AG04449 (cell line): ENCODE measurements around the gene CREB5.

Source experiments
- CTCF ChIA-PET: fragments of 350-600 bp; formaldehyde crosslinking; extraction: SDS; loops from one replicate; lab custom pipeline; 2021; ENCODE audit warnings: antibody characterized with exemption; lab: Yijun Ruan, JAX
- POLR2A ChIA-PET: fragments of 400-600, 350-600 bp; formaldehyde crosslinking; extraction: SDS; loops from one replicate; lab custom pipeline; 2020; ENCODE audit warnings: antibody characterized with exemption, inconsistent platforms; lab: Yijun Ruan, JAX
- DNase-seq: peaks from one replicate; pipeline ENCODE4 v3.0.0-alpha.2; 2010; ENCODE audit warnings: low read depth, low spot score
- H3K4me3 ChIP-seq: 2 replicates; pipeline ENCODE4 v1.5.1; 2011; ENCODE audit warnings: low read depth, mild to moderate bottlenecking, control low read depth, low read length
- CTCF ChIP-seq: IDR thresholded peaks from one replicate; pipeline ENCODE4 v1.5.1; 2011; ENCODE audit warnings: mild to moderate bottlenecking, moderate library complexity, low read length, control low read depth, inconsistent platforms; ENCODE audit not compliant: insufficient read depth; ENCODE audit errors: missing control alignments

Gene CREB5

GRCh38 chr7:28536259-28536658, 123.9 kb downstream of the CREB5 start:
- TF ChIP-seq CTCF: peak; percentile 72
- H3K4me3 ChIP-seq: no peak overlapping the region
- DNase-seq: no peak
- CTCF ChIA-PET: interaction anchor here (0.9 to 1.8 kb wide), 6 partner anchors 11 to 210 kb away, joined by 3 to 8 read pairs (median 3); no protein-coding TSS in a partner anchor
- POLR2A ChIA-PET: no interaction called here

DNA sequence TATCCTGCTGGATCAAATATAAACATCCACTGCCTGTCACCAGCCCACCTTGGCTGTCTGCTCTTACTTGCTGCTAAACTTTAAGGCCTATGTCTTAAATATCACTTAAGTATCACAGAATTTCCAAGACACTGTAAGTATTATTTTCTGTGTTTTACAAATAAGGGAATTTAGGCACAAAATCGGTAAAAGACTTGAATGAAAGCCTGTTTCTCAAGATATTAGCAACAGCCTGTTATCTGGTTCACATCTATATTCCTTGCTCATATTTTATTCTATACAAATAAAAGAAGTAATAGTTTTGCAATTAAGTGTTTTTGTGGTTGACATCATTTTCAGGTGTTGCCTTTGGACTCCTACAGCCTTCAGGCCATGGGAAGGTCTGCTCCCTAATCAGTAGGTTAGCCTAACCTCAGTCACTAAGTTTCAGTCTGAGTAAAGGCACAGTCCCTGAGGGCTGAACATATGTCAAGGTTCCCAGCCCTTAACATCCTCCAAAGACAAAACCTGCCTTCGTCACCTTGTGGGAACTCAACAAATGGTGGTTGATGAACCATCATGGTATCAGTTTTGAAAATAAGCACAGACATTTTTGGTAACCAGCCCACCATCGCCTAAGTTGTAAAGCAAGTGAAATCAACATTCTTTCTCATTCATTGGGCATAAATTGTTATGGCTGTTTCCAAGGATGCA, 127.1 kb downstream of the CREB5 start:
- H3K4me3 ChIP-seq: no peak overlapping the region
- ChIA-PET CTCF (no interaction called here), POLR2A (no interaction called here)
- DNase-seq: no peak
- no peak for TF ChIP-seq CTCF

DNA sequence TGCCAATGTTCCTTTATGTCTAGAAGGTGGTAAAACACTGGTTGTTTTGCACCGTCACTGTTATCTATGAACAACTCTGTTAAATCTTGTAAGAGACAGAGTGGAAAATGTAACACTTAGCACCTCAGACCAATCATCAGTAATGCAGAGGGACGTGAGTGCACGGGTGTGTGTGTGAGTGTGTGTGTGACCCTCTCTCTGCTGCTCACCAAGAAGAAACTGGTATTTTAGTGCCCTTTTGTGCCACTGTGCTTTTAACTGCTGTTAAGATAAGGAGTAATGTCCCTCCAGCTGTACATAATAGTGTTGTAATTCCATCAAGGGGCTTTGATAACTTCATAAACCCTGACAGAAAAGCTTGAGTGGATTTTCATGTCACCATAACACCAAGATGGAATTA, 130.1 kb downstream of the CREB5 start:
- TF ChIP-seq CTCF: no peak
- DNase-seq: no peak
- no peak overlapping the region for H3K4me3 ChIP-seq
- POLR2A ChIA-PET: no interaction called here
- CTCF ChIA-PET: no interaction called here

- TF ChIP-seq CTCF: no peak
- POLR2A ChIA-PET: no interaction called here
- no peak overlapping the region for H3K4me3 ChIP-seq
- CTCF ChIA-PET: no interaction called here
- DNase-seq: no peak
These were observed 132.3 kb downstream of the CREB5 start for GRCh38 chr7:28544453-28545117.

- ChIA-PET CTCF (interaction anchor here (2.9 kb wide), 1 partner anchor 9 kb away, joined by 8 read pairs; no protein-coding TSS in a partner anchor), POLR2A (no interaction called here)
- TF ChIP-seq CTCF: no peak
- no peak overlapping the region for H3K4me3 ChIP-seq
- DNase-seq: no peak
These were observed 133.7 kb downstream of the CREB5 start for GRCh38 chr7:28546067-28546466.

DNA sequence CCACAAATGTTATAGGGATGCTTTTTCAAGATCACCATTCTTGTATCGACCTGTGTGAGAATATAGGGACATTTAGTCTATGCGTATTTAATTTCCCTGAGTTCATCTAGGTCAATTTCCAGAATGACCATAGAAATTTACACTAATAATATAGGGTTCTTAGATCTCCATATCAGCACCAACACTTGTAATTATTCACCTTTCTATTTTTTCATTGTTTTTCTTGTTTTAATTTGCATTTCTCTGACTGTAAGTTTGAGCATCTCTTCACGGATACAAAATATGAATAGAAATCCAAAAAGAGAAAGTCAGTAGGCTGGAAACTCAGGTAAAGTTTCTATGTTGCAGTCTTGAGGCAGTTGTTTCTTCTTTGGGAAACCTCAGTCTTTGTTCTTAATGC, 134.8 kb downstream of the CREB5 start:
- H3K4me3 ChIP-seq: no peak overlapping the region
- TF ChIP-seq CTCF: no peak
- POLR2A ChIA-PET: no interaction called here
- CTCF ChIA-PET: interaction anchor here (2.9 kb wide), 1 partner anchor 10 kb away, joined by 8 read pairs; no protein-coding TSS in a partner anchor
- DNase-seq: no peak
